HepG2 (cell line): ENCODE results near the gene SGCE.

ENCODE experiments used
- CEBPZ ChIP-seq: IDR thresholded peaks from 2 replicates; pipeline ENCODE4 v1.6.1; 2012; ENCODE audit warnings: low read length, improper control_type of control experiment
- CREB1 ChIP-seq, 2 experiments: fragments of 450-650 bp in 1 of 2; IDR thresholded peaks; 2 replicates each; pipeline ENCODE4 v1.6.1; 2016 to 2017; ENCODE audit warnings: control low read depth in 1 of 2, mild to moderate bottlenecking in 1 of 2, missing compliant biosample characterization in 1 of 2, missing genetic modification characterization in 1 of 2
- EP300 ChIP-seq, 3 experiments: sonication (generic) in 1 of 3; formaldehyde crosslinking in 1 of 3; IDR thresholded peaks; 2 replicates each; pipeline versions ENCODE4 v1.5.1 to v1.6.1; 2011 to 2020; ENCODE audit warnings: low read depth in 2 of 3, low read length in 2 of 3, borderline replicate concordance in 1 of 3, improper control_type of control experiment in 1 of 3, mild to moderate bottlenecking in 1 of 3, missing genetic modification reagents in 1 of 3, moderate library complexity in 1 of 3
- HOXA5 ChIP-seq: sonication (generic); formaldehyde crosslinking; IDR thresholded peaks from 2 replicates; pipeline ENCODE4 v1.4.0; 2020; ENCODE audit warnings: missing genetic modification reagents
- TBP ChIP-seq: sonication (generic); formaldehyde crosslinking; IDR thresholded peaks from 2 replicates; pipeline ENCODE4 v1.5.0; 2020; ENCODE audit warnings: missing genetic modification reagents

GRCh38 chr7:94579470-94579869 is 76.5 kb downstream of the SGCE start:
- no peak for TF ChIP-seq TBP (CRISPR knock-in tag)
- TF ChIP-seq CEBPZ = no peak
- no peak for TF ChIP-seq CREB1 (IDR thresholded peaks at IDR 0.05)
- no peak for TF ChIP-seq CREB1 (CRISPR knock-in tag; IDR thresholded peaks at IDR 0.05)
- no peak for TF ChIP-seq HOXA5
- TF ChIP-seq EP300 (IDR thresholded peaks at IDR 0.05; ENCODE audit: low read depth in 2 of 2, low read length in 2 of 2) = no peak
- TF ChIP-seq EP300 (CRISPR knock-in tag; IDR thresholded peaks at IDR 0.05; ENCODE audit: borderline replicate concordance) = no peak
